GM18505 (cell line): ENCODE data around the gene ELAPOR1.
A peak's percentile ranks its signal among the peaks of the same experiment; 100 is the strongest.
"Not testable (repeated sequence)": the region's sequence is repeated elsewhere in the genome, so short reads cannot be mapped to it uniquely, and the experiment has no call there.

Source experiments
- ATAC-seq: cut with Tn5 transposase; IDR thresholded peaks from one replicate; pipeline ENCODE4 v1.9.1; 2021; ENCODE audit not compliant: unreplicated experiment
- POLR2A ChIP-seq: IDR thresholded peaks from 4 replicates; pipeline ENCODE4 v1.6.1; 2011; ENCODE audit warnings: borderline replicate concordance; ENCODE audit not compliant: insufficient read depth, insufficient read length; ENCODE audit errors: extremely low read depth

Gene ELAPOR1

GRCh38 chr1:109133815-109134214 lies 19.9 kb downstream of the ELAPOR1 start:
- ATAC-seq, result peak; percentile 68
- TF ChIP-seq POLR2A, result no peak

DNA sequence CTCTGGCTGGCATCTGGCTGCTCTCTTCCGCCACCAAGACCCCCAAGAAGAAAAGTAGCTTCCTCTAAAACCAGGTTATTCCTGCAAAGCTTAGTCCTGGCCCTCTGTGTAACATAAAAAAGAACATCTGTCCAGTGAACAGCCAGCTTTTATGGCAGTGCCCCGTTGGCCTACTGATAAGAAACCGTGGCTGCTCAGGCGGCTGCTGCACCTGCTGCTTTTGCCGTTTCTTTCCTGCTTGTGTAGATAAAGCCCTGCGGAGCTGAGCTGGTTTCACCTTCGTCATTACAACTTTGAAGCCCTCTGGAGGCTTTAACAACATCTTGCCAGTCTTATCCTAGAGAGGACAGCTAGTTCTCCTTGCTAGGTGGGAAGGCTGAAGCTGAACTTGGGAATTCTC lies 20.5 kb downstream of the ELAPOR1 start:
- TF ChIP-seq POLR2A, result no peak
- no peak for ATAC-seq

DNA sequence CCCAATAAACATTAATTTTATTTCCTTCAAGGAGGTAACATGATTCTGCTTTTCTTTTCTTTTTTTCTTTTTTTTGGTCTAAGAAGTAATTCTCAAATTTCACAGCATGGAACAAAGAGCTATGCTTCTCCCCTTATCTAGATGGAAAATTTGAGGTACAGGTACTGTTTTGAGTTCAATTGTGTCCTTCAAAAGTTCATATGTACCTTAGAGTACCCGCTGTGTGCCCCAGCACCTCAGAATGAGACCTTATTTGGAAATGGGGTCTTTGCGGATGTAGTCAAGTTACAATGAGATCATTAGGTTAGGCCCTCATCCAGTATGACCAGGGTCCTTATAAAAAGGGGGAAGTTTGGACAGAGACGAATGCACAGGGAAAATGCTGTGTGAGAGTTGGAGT lies 22.0 kb downstream of the ELAPOR1 start:
- ATAC-seq, result no peak
- no peak for TF ChIP-seq POLR2A

DNA sequence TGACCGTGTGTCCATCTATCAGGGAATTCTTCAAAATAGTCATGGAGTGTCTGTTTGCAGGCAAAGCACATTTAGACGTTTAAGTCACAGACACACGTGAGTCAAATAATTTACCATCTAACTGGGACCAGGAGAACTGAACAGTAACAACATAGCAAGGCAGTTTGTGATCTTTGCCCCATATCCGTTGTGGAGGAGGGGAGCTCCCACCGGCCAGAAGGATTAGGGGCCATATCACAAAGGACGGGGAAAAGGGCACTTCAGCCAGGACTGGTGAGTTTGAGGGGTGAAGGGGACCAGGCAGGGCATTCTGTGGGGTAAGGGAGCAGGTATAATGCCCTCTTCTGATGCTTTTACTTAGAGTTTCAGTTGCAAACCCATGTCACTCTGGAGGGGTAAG lies 22.9 kb downstream of the ELAPOR1 start:
- no peak for ATAC-seq
- TF ChIP-seq POLR2A, result no peak

DNA sequence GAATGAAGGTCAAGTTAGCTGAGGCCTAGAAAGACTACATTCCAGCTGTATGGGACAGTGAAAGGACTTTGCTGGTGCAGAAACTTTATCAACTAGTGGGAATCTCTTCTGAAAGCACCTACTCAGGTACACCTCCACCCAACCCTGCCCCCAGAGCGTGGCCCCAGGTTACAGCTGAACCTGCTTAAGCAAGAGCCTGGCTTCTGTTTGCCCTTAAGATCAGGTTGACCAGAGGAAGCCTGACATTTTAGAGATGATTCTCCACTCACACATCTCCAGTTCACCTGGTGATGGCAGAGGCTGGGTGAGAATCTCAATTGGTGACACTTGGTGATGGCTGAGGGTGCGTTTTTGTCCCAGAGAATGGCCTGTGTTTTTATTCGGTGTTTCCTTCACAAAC lies 24.0 kb downstream of the ELAPOR1 start:
- no peak for ATAC-seq
- no peak for TF ChIP-seq POLR2A

DNA sequence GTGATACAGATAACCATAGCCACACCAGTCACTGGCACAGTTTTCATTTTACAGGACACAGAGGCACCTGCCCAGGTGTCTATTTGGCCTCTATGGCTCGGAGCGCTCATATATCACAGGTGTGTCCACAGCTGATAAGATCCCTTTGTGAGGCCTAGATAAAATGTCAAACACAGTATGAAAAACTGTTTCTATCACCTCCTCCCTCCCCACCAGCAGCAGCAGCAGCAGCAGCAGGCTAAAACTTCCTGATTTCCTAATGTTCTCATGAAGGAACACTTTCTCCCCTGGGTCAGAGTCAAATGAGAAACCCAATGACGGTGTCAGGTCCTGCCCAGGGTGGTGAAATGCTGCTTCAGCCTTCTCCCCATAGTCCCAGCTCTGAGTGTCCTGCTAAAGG lies 24.4 kb downstream of the ELAPOR1 start:
- TF ChIP-seq POLR2A, result no peak
- no peak for ATAC-seq

DNA sequence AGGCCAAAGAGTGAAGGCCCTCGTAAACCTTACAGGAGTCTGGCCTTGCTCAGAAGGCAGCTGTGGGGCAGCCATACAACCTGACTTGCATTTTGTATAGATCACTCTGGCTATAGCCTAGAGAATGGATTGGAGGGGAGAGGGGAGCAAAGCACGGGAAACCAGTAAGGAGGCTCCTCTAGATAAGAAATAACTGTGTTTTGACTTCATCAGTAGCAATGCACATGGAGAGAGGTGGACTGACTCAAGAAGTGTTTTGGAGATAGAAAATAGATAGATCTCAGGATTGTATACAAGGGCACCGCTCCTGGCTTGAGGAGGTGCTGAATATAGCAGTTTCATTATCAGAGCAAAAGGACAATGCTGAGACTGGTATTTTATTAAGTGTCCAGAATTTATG lies 26.5 kb downstream of the ELAPOR1 start:
- no peak for TF ChIP-seq POLR2A
- ATAC-seq, result no peak

DNA sequence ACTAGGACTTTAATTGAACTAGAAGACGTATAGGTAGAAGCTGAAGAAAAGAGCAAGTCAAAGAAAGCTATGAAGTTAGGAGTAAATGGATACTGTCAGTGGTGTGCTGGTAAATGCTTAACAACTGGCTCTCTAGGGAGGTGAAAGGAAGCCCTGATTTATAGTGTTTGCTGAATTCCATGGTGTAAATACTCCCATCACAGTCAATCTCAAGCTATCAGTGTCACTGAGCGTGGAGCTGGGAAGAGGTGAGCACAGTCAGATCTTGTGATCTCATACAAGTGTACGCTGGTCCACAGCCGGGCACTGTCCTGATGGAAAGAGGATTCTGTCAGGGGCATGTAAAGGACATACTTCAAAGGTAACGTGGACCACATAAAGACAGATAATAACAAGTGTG lies 28.3 kb downstream of the ELAPOR1 start:
- no peak for ATAC-seq
- no peak for TF ChIP-seq POLR2A

DNA sequence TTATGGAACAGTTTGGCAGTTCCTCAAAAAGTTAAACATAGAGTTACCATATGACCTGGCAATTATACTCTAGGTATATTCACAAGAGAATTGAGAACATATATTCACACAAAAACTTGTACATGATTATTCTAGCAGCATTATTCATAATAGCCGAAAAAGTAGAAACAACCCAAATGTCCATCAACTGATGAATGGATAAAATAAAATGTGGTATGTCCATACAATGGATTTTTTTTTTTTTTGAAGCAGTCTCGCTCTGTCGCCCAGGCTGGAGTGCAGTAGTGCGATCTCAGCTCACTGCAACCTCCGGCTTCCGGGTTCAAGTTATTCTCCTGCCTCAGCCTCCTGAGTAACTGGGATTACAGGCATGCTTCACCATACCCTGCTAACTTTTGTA lies 28.8 kb downstream of the ELAPOR1 start:
- ATAC-seq, result not testable (repeated sequence)

- no peak for ATAC-seq
- no peak for TF ChIP-seq POLR2A
Measured at GRCh38 chr1:109148987-109149561, 35.2 kb downstream of the ELAPOR1 start.

DNA sequence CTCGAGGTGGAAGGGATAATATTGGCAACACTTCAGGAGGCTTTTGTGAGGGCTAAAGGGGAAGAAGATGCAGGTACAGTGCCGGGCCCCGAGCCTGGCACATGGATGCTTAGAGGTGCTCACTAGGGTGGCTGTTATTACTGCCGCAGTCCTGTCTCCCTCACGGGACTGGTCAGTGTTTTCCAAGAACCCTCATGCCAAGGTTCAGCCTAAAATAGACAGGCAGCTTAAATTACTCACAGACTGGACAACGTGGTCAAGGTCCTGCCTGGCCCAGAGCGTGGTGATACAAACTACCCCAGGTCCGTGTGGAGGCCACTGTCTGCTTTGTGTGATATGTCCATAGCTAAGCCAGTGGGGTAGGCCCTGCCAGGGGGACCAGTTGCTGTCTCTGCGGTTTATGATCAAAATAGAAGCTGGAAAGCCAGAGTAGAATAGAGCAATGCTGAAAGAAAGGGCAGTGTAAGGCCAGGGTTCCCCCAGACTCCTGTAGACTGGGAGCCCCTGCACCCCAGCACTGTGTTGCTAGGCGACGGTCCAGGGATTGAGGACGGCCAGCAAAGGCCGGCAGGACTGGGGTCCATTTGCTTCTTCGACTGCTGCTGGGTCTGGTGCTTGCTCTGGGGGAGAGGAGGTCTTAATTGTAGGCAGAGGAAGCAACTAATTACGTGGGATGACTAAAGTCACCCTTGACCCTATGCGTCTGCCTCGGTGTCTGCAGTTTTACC lies 36.1 kb downstream of the ELAPOR1 start:
- TF ChIP-seq POLR2A, result no peak
- no peak for ATAC-seq

- ATAC-seq, result no peak
- no peak for TF ChIP-seq POLR2A
Measured at GRCh38 chr1:109151146-109151990, 37.5 kb downstream of the ELAPOR1 start.

DNA sequence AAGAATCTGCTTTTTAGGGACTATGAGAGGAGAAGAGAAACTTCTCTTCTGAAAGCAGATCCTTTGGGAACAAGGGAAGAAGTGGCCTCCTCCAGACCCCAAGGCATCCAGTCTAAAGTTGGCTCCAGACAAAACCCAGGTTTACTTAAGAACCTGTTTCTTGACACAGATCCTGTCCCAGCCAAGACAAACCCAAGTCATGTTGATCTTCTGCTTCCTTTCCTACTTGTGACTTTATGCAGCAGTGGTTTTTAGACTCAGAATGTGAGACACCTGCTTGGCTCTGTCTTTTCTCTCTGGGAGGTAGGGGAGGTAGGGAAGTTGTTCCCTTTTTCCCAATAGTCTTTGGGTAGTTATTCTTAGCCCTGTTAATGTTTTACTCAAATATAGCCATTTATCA lies 38.3 kb downstream of the ELAPOR1 start:
- no peak for TF ChIP-seq POLR2A
- no peak for ATAC-seq

- no peak for ATAC-seq
- no peak for TF ChIP-seq POLR2A
Measured at GRCh38 chr1:109156916-109157385, 43.0 kb downstream of the ELAPOR1 start.

- TF ChIP-seq POLR2A, result no peak
- no peak for ATAC-seq
Measured at GRCh38 chr1:109158433-109158832, 44.5 kb downstream of the ELAPOR1 start.

DNA sequence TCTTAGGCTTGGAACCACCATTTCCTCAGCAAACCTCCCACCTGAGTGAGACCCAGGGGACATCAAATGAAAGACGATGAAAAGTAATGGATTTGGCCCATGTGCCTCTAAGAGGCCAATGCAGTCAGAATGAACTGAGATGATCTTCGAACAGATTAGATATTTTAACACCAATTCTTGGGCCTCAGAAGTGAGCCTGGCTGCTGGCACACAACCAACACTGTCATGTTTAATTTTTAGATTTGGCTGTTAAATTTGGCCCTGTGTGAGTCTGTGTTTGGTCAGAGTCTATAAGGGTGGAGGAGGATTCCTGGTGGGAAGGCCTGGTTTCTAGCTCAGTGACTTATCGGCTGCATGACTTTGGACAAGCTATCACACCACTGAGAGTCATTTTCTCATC lies 45.4 kb downstream of the ELAPOR1 start:
- no peak for ATAC-seq
- TF ChIP-seq POLR2A, result no peak
